GM19351 (cell line): ENCODE measurements around the gene MYBPH.

Experiments used
- ATAC-seq: cut with Tn5 transposase; IDR thresholded peaks from one replicate; pipeline ENCODE4 v1.9.1; 2021; ENCODE audit warnings: mild to moderate bottlenecking, moderate library complexity; ENCODE audit not compliant: unreplicated experiment

MYBPH gene

GRCh38 chr1:203167913-203168200 is 7.8 kb downstream of the MYBPH start:
- no peak for ATAC-seq

- no peak for ATAC-seq
Measured at GRCh38 chr1:203167026-203167912, 8.4 kb downstream of the MYBPH start.

GRCh38 chr1:203166192-203166940 is 9.3 kb downstream of the MYBPH start:
- no peak for ATAC-seq

GRCh38 chr1:203165800-203166161 is 9.8 kb downstream of the MYBPH start:
- ATAC-seq, result no peak

GRCh38 chr1:203165101-203165799 is 10.4 kb downstream of the MYBPH start:
- ATAC-seq, result no peak

- ATAC-seq, result no peak
Measured at GRCh38 chr1:203163891-203164635, 11.6 kb downstream of the MYBPH start.

- ATAC-seq, result no peak
Measured at GRCh38 chr1:203162403-203162802, 13.2 kb downstream of the MYBPH start.

- no peak for ATAC-seq
Measured at GRCh38 chr1:203161703-203162102, 13.9 kb downstream of the MYBPH start.

- no peak for ATAC-seq
Measured at GRCh38 chr1:203161175-203161574, 14.5 kb downstream of the MYBPH start.

GRCh38 chr1:203159844-203160243 is 15.8 kb downstream of the MYBPH start:
- no peak for ATAC-seq

- ATAC-seq, result no peak
Measured at GRCh38 chr1:203158960-203159665, 16.5 kb downstream of the MYBPH start.

GRCh38 chr1:203158423-203158822 is 17.2 kb downstream of the MYBPH start:
- no peak for ATAC-seq

- ATAC-seq, result no peak
Measured at GRCh38 chr1:203156280-203156679, 19.3 kb downstream of the MYBPH start.

GRCh38 chr1:203153989-203154821 is 21.4 kb downstream of the MYBPH start:
- no peak for ATAC-seq

- no peak for ATAC-seq
Measured at GRCh38 chr1:203153051-203153988, 22.3 kb downstream of the MYBPH start.

GRCh38 chr1:203152158-203153034 is 23.2 kb downstream of the MYBPH start:
- no peak for ATAC-seq

- ATAC-seq, result no peak
Measured at GRCh38 chr1:203151362-203152157, 24.1 kb downstream of the MYBPH start.
